T-helper 2 cell treated with Interferon-gamma antibody and Interleukin-4, amounts not matched to agents 100 ng/mL and 5 ng/mL, for 36 hours (primary cell): ENCODE data around the gene RRP36. TPM values are rescaled to one million over a fixed set of nuclear protein-coding genes. Genes with fewer than 3 reads are reported as not detected.

Experiments
- intact Hi-C: fragments of 100-400 bp; cut with micrococcal nuclease; formaldehyde crosslinking; loops from one replicate; pipeline ENCODE4 v1.15.1; 2023
- total RNA-seq: library from RNA; stranded (reverse); gene quantifications from 2 replicates; pipeline ENCODE4 v1.2.3, GENCODE V29; 2022

Gene RRP36
- total RNA-seq, 1 donor from 2014 or later: 70.7 TPM

DNA sequence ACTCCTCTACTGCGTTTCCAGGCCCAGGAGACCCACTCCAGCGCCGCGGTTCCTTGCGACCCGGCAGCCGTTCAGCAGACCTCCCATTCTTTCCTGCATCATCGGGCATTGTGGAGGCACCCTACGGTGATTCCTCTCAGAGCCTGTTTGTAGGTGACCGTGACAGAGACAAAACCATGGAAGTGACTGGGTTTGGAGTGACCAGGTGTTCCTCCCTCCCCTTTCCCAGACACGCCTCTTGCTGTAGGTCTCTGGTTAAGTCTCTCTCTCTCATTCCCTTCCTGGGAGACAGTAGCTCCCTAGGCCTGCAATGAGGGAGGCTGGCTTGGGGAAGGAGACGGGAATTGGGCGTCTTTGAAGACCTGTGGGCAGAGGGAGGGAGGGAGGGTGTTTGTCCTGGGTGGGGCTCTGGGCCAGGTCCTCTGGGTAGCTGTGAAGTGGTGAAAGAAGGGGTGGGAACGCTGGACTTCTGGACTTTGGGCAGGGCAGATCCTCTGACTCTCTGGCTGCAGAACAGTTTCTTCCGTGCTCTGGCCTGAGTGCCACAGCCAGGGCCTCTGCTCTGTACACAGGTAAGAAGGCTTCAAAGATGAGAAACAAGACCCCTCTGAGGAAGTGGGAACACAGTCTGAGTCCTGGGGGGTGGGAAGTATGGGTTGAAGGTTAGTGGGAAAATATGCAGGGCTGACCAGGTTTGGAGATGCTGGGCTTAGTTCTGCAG, 38.8 kb downstream of the RRP36 start:
- intact Hi-C loops: no loop called here

- intact Hi-C loops: no loop called here
Observed at GRCh38 chr6:43060755-43061633, 39.6 kb downstream of the RRP36 start.

DNA sequence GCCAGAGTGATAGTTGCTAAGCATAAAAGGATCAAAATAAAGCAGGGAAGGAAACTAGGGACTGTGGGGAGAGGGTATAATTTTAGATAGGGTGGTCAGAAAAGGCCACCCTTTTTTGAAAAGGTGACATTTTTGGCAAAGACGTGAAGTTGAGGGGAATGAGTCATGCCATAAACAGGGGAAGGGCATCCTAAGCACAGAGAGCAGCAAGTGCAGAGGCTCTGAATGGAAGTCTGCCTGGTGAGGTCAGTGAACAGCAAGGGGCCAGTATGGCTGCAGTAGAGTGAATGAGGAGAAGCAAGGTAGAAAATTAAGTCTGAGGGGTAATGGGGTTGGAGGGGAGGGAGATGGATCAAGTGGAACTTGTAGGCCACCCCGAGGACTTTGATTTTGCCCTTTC, 40.4 kb downstream of the RRP36 start:
- intact Hi-C loops: no loop called here

DNA sequence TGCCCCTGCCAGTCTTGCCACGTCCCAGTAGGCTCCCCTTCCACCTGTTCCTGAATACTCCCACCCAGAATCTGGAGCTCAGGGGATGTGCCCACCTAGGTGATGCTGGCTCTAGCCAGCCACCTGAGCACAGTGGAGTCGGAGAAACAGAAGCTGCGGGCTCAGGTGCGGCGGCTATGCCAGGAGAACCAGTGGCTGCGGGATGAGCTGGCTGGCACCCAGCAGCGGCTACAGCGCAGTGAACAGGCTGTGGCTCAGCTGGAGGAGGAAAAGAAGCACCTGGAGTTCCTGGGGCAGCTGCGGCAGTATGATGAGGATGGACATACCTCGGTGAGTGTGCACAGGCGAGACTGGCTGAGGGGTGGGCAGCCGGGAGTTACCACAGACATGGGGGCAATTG, 41.4 kb downstream of the RRP36 start:
- intact Hi-C loops: no loop called here

GRCh38 chr6:43070028-43070632, 48.7 kb downstream of the RRP36 start:
- intact Hi-C loops: loop anchor here (5.0 kb wide), 1 partner anchor 72 kb away; no protein-coding TSS in a partner anchor

- intact Hi-C loops: loop anchor here (5.0 kb wide), 1 partner anchor 67 kb away; no protein-coding TSS in a partner anchor
Observed at GRCh38 chr6:43074847-43075669, 53.6 kb downstream of the RRP36 start.

DNA sequence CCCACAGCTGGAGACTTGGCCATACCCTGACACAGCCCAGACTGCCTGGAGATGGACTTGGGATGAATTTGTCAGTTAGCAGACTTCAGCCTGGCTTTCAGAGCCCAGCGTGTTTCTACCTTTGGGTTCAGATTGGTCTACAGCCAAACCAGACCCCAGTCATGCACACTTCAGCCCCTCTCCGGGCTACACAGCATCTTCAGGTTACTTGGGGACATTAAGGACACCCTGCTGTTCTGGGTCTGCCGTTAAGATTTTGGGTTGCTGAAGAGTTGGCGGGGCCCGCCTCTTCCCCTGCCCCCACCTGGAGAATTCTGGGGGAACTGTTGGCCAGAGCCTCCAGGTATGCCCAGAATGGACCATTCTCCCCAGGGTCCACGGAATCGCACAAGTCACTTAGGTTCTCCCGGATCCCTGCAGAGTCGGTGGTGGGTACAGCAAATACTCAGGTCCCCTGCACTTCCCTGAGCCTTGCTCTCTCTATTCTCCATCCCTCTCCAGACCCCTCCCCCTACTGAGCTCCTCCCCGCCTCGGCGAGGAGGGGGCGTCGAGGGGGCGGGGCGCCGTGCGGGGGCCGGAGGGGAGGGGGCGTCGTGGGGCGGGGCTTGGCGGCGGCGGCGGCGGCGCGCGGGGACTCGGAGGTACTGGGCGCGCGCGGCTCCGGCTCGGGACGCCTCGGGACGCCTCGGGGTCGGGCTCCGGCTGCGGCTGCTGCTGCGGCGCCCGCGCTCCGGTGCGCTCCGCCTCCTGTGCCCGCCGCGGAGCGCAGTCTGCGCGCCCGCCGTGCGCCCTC, 54.4 kb downstream of the RRP36 start, which contains the start of gene PTK7:
TSS of gene PTK7 (plus strand) at position 645 of the 794 bp plus-strand sequence. CDS start 175 bp downstream, outside the sequence.
- intact Hi-C loops: no loop called here

GRCh38 chr6:43076464-43077332, 55.3 kb downstream of the RRP36 start:
- intact Hi-C loops: no loop called here

DNA sequence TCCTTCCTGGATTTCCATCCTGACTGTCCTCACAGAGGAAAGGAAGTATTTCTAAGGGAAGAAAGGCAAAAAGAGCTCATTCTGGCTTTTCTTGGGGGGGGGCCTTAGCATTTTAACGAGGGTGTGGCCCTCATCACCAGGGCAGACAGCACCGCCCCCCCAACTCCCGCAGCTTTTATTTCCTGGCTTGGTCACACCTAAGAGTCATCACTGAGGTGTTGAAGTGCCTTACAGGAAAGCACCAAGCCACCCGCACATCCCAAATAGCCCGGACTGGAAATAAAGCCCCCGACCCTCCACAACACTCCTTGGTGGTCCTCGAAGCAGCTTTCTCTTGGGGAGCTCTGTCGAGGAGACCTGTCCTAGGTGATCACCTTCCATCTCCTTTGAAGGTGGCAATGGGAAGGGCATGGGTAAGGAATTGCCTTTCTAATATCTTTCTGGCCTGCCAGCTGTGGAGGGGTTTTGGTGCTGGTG, 55.9 kb downstream of the RRP36 start:
- intact Hi-C loops: no loop called here

- intact Hi-C loops: no loop called here
Observed at GRCh38 chr6:43077981-43078511, 56.6 kb downstream of the RRP36 start.

GRCh38 chr6:43078691-43079090, 57.3 kb downstream of the RRP36 start:
- intact Hi-C loops: no loop called here

Other genes starting within 250 kb of the RRP36 start
- 21.8 and 22.3 TPM in 2 replicates for gene BICRAL, start 239.6 kb upstream of the RRP36 start, total RNA-seq
- gene RPL7L1, start 142.0 kb upstream of the RRP36 start, total RNA-seq: 91.0 and 94.7 TPM in 2 replicates
- not detected in 2 replicates for gene PTCRA, start 105.6 kb upstream of the RRP36 start, total RNA-seq
- gene CNPY3, start 92.1 kb upstream of the RRP36 start, total RNA-seq: 54.1 and 55.3 TPM in 2 replicates
- 0.98 and 1.00 TPM in 2 replicates for gene GNMT, start 60.9 kb upstream of the RRP36 start, total RNA-seq
- 27.1 and 28.5 TPM in 2 replicates for gene PEX6, start 42.4 kb upstream of the RRP36 start, total RNA-seq
- gene PPP2R5D, start 37.1 kb upstream of the RRP36 start, total RNA-seq: 52.6 and 56.1 TPM in 2 replicates
- gene MEA1, start 7.7 kb upstream of the RRP36 start, total RNA-seq: 63.6 and 65.6 TPM in 2 replicates
- gene KLHDC3, start 7.4 kb upstream of the RRP36 start, total RNA-seq: 65.4 and 67.1 TPM in 2 replicates
- gene CUL7, start 32.2 kb downstream of the RRP36 start, total RNA-seq: 10.6 and 12.0 TPM in 2 replicates
- 47.9 and 50.2 TPM in 2 replicates for gene MRPL2, start 37.8 kb downstream of the RRP36 start, total RNA-seq
- 10.1 and 11.4 TPM in 2 replicates for gene KLC4, start 38.0 kb downstream of the RRP36 start, total RNA-seq
- 1.9 TPM in 2 replicates for gene PTK7, start 54.7 kb downstream of the RRP36 start, total RNA-seq
- 46.5 and 46.8 TPM in 2 replicates for gene SRF, start 149.6 kb downstream of the RRP36 start, total RNA-seq
- 42.9 and 45.5 TPM in 2 replicates for gene CUL9, start 160.6 kb downstream of the RRP36 start, total RNA-seq
- gene DNPH1, start 207.9 kb downstream of the RRP36 start, total RNA-seq: 43.9 and 45.7 TPM in 2 replicates
- 0.18 and 0.20 TPM in 2 replicates for gene TTBK1, start 221.9 kb downstream of the RRP36 start, total RNA-seq